CD4-positive, CD25-positive, alpha-beta regulatory T cell (primary cell): ENCODE results near the gene UBE2G2. TPM values are rescaled to one million over a fixed set of nuclear protein-coding genes. Genes with fewer than 3 reads are reported as not detected.

Source experiments
- ATAC-seq, 2 donors: fragments of 150-1000 bp; cut with Tn5 transposase; one replicate each; pipeline ENCODE4 v1.10.0; 2021; ENCODE audit warnings: low read depth in 2 of 2, moderate number of reproducible peaks in 2 of 2, moderate library complexity in 1 of 2
- DNase-seq, 3 donors: peaks; one replicate each; pipeline versions ENCODE4 v3.0.0 to v3.0.0-alpha.2; 2012 to 2022; ENCODE audit warnings: mixed read lengths in 1 of 3
- H3K27ac ChIP-seq: one replicate; pipeline ENCODE4 v1.7.0; 2013; ENCODE audit warnings: mild to moderate bottlenecking, low read length; ENCODE audit not compliant: insufficient read depth, poor library complexity, severe bottlenecking
- H3K27me3 ChIP-seq: one replicate; pipeline ENCODE4 v1.7.0; 2013; ENCODE audit warnings: low read length; ENCODE audit not compliant: control insufficient read depth, insufficient read depth
- H3K36me3 ChIP-seq: one replicate; pipeline ENCODE4 v1.7.0; 2013; ENCODE audit warnings: mild to moderate bottlenecking, low read length, moderate library complexity; ENCODE audit not compliant: control insufficient read depth, insufficient read depth
- H3K4me1 ChIP-seq: 2 replicates; pipeline ENCODE4 v1.7.0; 2013; ENCODE audit warnings: mild to moderate bottlenecking, low read length; ENCODE audit not compliant: insufficient read depth, control insufficient read depth, poor library complexity, severe bottlenecking
- H3K4me3 ChIP-seq: one replicate; pipeline ENCODE4 v1.7.0; 2013; ENCODE audit warnings: low read depth, mild to moderate bottlenecking, low read length, moderate library complexity
- H3K9me3 ChIP-seq, 2 experiments: 1 replicate in 1 of 2; 2 replicates in 1 of 2; pipeline ENCODE4 v1.7.0; 2013; ENCODE audit warnings: low read length in 2 of 2, mild to moderate bottlenecking in 1 of 2, moderate library complexity in 1 of 2; ENCODE audit not compliant: control insufficient read depth in 2 of 2
- H3K27ac Mint-ChIP-seq, 3 donors: one replicate each; pipeline ENCODE4 v1.8.0; 2020 to 2022; ENCODE audit warnings: mild to moderate bottlenecking in 3 of 3, mixed read lengths in 3 of 3, moderate library complexity in 2 of 3
- H3K27me3 Mint-ChIP-seq: one replicate; pipeline ENCODE4 v1.8.0; 2022; ENCODE audit warnings: mild to moderate bottlenecking, mixed read lengths
- H3K36me3 Mint-ChIP-seq: one replicate; pipeline ENCODE4 v1.8.0; 2020; ENCODE audit warnings: mixed read lengths
- H3K4me1 Mint-ChIP-seq, 4 donors: one replicate each; pipeline ENCODE4 v1.8.0; 2020 to 2022; ENCODE audit warnings: mixed read lengths in 4 of 4, mild to moderate bottlenecking in 1 of 4
- H3K4me3 Mint-ChIP-seq, 4 donors: one replicate each; pipeline ENCODE4 v1.8.0; 2020 to 2022; ENCODE audit warnings: mild to moderate bottlenecking in 4 of 4, mixed read lengths in 4 of 4, moderate library complexity in 3 of 4
- H3K9me3 Mint-ChIP-seq, 7 donors: one replicate each; pipeline ENCODE4 v1.8.0; 2020 to 2022; ENCODE audit warnings: mixed read lengths in 7 of 7, mild to moderate bottlenecking in 3 of 7, moderate library complexity in 2 of 7
- polyA plus RNA-seq, 4 donors: library from polyadenylated mRNA; unstranded; fragments of 300-500 nt; fragmentation: Illumina TruSeq; gene quantifications; one replicate each; pipeline ENCODE4 v1.2.3, GENCODE V29; 2021
- total RNA-seq: library from RNA; stranded (reverse); gene quantifications from one replicate; pipeline ENCODE4 v1.2.3, GENCODE V29; 2022

Gene UBE2G2
- total and polyA plus RNA-seq, 5 donors from 2014 or later = 42.8 to 109 (median 49.1) TPM

- Histone ChIP-seq H3K27me3 (no peaks in the 10 kb centered on the region), H3K36me3 (peaks cover 7% of the 10 kb centered on the region), H3K9me3 (peaks cover 2 to 5% of the 10 kb centered on the region in 2 experiments), H3K27ac (peak overlapping the region; percentile 81), H3K4me1 (peaks cover 18% of the 10 kb centered on the region), H3K4me3 (no peak overlapping the region)
- ATAC-seq (no peak), DNase-seq (no peak)
- Mint-ChIP-seq H3K27ac (peak overlapping the region in 1 of 3 donors; percentile 11), H3K4me1 (peaks cover 0 to 21% (median 10%) of the 10 kb centered on the region in 4 donors), H3K9me3 (peaks cover 0 to 7% (median 2%) of the 10 kb centered on the region in 7 donors), H3K27me3 (no peaks in the 10 kb centered on the region), H3K4me3 (peak overlapping the region; percentile 73 to 84 (median 80)), H3K36me3 (peaks cover 3% of the 10 kb centered on the region)
These were observed 15.3 kb upstream of the UBE2G2 start for GRCh38 chr21:44816761-44817505.

- Histone ChIP-seq H3K4me3 (no peak overlapping the region), H3K4me1 (peaks cover 18% of the 10 kb centered on the region), H3K36me3 (peaks cover 7% of the 10 kb centered on the region), H3K9me3 (no peaks in the 10 kb centered on the region), H3K27me3 (no peaks in the 10 kb centered on the region), H3K27ac (no peak overlapping the region)
- Mint-ChIP-seq H3K36me3 (peaks cover 4% of the 10 kb centered on the region), H3K27me3 (no peaks in the 10 kb centered on the region), H3K4me1 (peaks cover 0 to 24% (median 14%) of the 10 kb centered on the region in 4 donors), H3K4me3 (peak overlapping the region; percentile 73 to 84 (median 80)), H3K9me3 (peaks cover 0 to 7% (median 0%) of the 10 kb centered on the region in 7 donors), H3K27ac (peak overlapping the region in 1 of 3 donors; percentile 11)
- DNase-seq = no peak
- ATAC-seq = no peak
These were observed 14.4 kb upstream of the UBE2G2 start for GRCh38 chr21:44815852-44816628.

- Histone ChIP-seq H3K36me3 (peaks cover 12% of the 10 kb centered on the region), H3K27me3 (no peaks in the 10 kb centered on the region), H3K9me3 (no peaks in the 10 kb centered on the region), H3K4me3 (no peak overlapping the region), H3K27ac (no peak overlapping the region), H3K4me1 (peaks cover 18% of the 10 kb centered on the region)
- H3K27ac Mint-ChIP-seq = no peak overlapping the region
- peaks cover 8% of the 10 kb centered on the region for H3K36me3 Mint-ChIP-seq
- peaks cover 0 to 28% (median 17%) of the 10 kb centered on the region in 4 donors for H3K4me1 Mint-ChIP-seq
- ATAC-seq (no peak), DNase-seq (no peak)
- no peaks in the 10 kb centered on the region for H3K27me3 Mint-ChIP-seq
- H3K9me3 Mint-ChIP-seq = peaks cover 0 to 7% (median 0%) of the 10 kb centered on the region in 7 donors
- peak overlapping the region in 1 of 4 donors; percentile 76 for H3K4me3 Mint-ChIP-seq
These were observed 13.6 kb upstream of the UBE2G2 start for GRCh38 chr21:44815225-44815624.

- Histone ChIP-seq H3K27ac (no peak overlapping the region), H3K4me1 (peaks cover 18% of the 10 kb centered on the region), H3K36me3 (peaks cover 18% of the 10 kb centered on the region), H3K9me3 (no peaks in the 10 kb centered on the region), H3K4me3 (no peak overlapping the region), H3K27me3 (no peaks in the 10 kb centered on the region)
- no peak for ATAC-seq
- no peak overlapping the region for H3K27ac Mint-ChIP-seq
- peaks cover 13% of the 10 kb centered on the region for H3K36me3 Mint-ChIP-seq
- H3K4me3 Mint-ChIP-seq = peak overlapping the region in 1 of 4 donors; percentile 76
- H3K27me3 Mint-ChIP-seq = no peaks in the 10 kb centered on the region
- no peak for DNase-seq
- peaks cover 0 to 4% (median 0%) of the 10 kb centered on the region in 7 donors for H3K9me3 Mint-ChIP-seq
- peaks cover 0 to 33% (median 18%) of the 10 kb centered on the region in 4 donors for H3K4me1 Mint-ChIP-seq
These were observed 12.9 kb upstream of the UBE2G2 start for GRCh38 chr21:44814498-44815023.

- H3K27ac Mint-ChIP-seq = no peak overlapping the region
- ATAC-seq = no peak
These were observed 12.1 kb upstream of the UBE2G2 start for GRCh38 chr21:44813727-44814126.

GRCh38 chr21:44813149-44813548, 11.5 kb upstream of the UBE2G2 start:
- Histone ChIP-seq H3K4me1 (peaks cover 12% of the 10 kb centered on the region), H3K27me3 (no peaks in the 10 kb centered on the region), H3K27ac (no peak overlapping the region), H3K4me3 (no peak overlapping the region), H3K36me3 (peaks cover 31% of the 10 kb centered on the region), H3K9me3 (no peaks in the 10 kb centered on the region)
- peaks cover 0 to 2% (median 0%) of the 10 kb centered on the region in 7 donors for H3K9me3 Mint-ChIP-seq
- H3K27ac Mint-ChIP-seq = no peak overlapping the region
- no peaks in the 10 kb centered on the region for H3K27me3 Mint-ChIP-seq
- no peak for DNase-seq
- peaks cover 0 to 33% (median 16%) of the 10 kb centered on the region in 4 donors for H3K4me1 Mint-ChIP-seq
- ATAC-seq = no peak
- peak overlapping the region in 2 of 4 donors; percentile 51 to 73 for H3K4me3 Mint-ChIP-seq
- H3K36me3 Mint-ChIP-seq = peaks cover 21% of the 10 kb centered on the region

More at GRCh38 chr21:44813727-44814126, 12.1 kb upstream of the UBE2G2 start:
- peaks cover 25% of the 10 kb centered on the region for H3K36me3 ChIP-seq
- DNase-seq = no peak
- H3K4me3 ChIP-seq = no peak overlapping the region
- Mint-ChIP-seq H3K4me3 (no peak overlapping the region), H3K36me3 (peaks cover 21% of the 10 kb centered on the region), H3K9me3 (peaks cover 0 to 2% (median 0%) of the 10 kb centered on the region in 7 donors), H3K27me3 (no peaks in the 10 kb centered on the region), H3K4me1 (peaks cover 0 to 33% (median 16%) of the 10 kb centered on the region in 4 donors)
- peaks cover 18% of the 10 kb centered on the region for H3K4me1 ChIP-seq
- no peaks in the 10 kb centered on the region for H3K27me3 ChIP-seq
- no peak overlapping the region for H3K27ac ChIP-seq
- H3K9me3 ChIP-seq = no peaks in the 10 kb centered on the region

- Mint-ChIP-seq H3K9me3 (peaks cover 0 to 2% (median 0%) of the 10 kb centered on the region in 7 donors), H3K4me3 (peak overlapping the region in 1 of 4 donors; percentile 73), H3K36me3 (peaks cover 21% of the 10 kb centered on the region), H3K27ac (no peak overlapping the region), H3K4me1 (peaks cover 0 to 33% (median 16%) of the 10 kb centered on the region in 4 donors), H3K27me3 (no peaks in the 10 kb centered on the region)
- Histone ChIP-seq H3K27ac (no peak overlapping the region), H3K27me3 (no peaks in the 10 kb centered on the region), H3K4me3 (no peak overlapping the region), H3K4me1 (peaks cover 12% of the 10 kb centered on the region), H3K36me3 (peaks cover 32% of the 10 kb centered on the region), H3K9me3 (no peaks in the 10 kb centered on the region)
- ATAC-seq = no peak
- DNase-seq = no peak
These were observed 11.0 kb upstream of the UBE2G2 start for GRCh38 chr21:44812640-44813039.
